NCI-H2081 treated with DMSO at 0.1 percent for 48 hours (cell line): ENCODE measurements around the gene RAN.
"Not testable (repeated sequence)": the region's sequence is repeated elsewhere in the genome, so short reads cannot be mapped to it uniquely, and the experiment has no call there.

Experiments
- DNase-seq: peaks from one replicate; lab custom pipeline; 2025; lab: John Stamatoyannopoulos, UW

Gene RAN

DNA sequence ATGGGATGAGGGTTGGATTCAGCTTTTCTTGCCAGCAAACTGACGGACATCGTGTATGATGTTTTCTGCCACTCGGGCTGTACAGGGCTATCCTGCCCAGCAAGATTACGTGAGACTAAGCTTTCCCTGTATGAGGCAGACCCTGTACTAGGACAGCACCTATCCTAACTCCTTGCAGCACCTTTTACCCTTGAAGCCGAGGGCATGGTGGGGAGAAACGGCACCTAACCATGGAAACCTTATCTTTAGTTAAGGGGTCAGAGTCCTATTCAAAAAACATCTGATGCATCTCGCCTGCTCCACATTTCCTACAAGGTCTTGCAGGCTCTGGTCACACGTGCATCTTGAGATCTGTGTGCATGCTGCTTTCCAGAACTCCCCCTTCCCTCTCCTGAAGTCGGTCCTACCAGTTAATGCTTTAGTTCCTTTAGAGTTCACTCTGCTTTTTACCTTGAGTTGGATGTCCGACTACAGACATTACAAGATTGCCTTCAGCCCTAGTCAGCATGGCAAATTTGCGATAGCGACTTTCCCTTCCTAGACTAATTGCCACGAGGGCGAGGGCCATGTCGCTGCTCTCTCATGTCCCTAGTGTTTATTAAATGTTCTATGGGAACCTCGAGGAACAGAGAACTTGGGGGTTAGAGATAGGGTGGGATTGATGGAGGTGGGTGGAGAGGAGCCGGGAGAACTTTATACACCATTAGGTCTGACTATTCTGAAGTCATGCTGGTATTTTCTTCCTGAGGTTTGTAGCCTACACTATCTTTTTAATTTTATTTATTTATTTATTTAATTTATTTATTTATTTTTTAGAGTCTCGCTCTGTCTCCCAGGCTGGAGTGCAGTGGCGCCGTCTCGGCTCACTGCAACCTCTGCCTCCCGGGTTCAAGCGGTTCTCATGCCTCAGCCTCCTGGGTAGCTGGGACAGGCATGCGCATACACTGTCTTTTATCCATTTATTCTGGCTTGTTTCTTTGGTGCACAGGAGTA lies 6.6 kb downstream of the RAN start:
- DNase-seq, result no peak

DNA sequence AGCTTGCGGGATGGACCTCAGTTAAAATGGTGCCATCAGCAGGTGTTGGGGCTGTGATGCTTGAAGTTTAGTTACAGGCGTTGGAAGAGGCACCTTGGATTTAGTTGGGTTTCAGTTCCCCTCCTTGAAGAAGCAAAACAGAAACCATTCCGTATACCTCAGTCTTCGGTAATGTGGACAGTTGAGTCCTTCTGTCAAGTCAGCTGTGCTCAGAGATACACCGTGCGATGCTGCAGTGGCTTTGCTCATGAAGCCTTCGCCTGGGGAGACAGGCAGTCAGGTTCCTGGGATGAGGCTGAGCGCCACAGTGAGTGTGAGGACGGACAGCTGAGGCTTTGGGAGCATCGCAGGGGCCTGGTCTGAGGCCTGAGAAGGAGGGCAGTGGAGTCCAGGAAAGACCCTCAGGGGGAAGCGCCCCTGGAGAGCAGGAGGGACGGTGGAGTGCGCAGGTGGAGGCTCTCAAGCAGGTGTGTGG lies 7.4 kb downstream of the RAN start:
- DNase-seq, result no peak

GRCh38 chr12:130879781-130880389 lies 8.0 kb downstream of the RAN start:
- no peak for DNase-seq

- no peak for DNase-seq
These were observed 8.6 kb downstream of the RAN start for GRCh38 chr12:130880411-130880885.

DNA sequence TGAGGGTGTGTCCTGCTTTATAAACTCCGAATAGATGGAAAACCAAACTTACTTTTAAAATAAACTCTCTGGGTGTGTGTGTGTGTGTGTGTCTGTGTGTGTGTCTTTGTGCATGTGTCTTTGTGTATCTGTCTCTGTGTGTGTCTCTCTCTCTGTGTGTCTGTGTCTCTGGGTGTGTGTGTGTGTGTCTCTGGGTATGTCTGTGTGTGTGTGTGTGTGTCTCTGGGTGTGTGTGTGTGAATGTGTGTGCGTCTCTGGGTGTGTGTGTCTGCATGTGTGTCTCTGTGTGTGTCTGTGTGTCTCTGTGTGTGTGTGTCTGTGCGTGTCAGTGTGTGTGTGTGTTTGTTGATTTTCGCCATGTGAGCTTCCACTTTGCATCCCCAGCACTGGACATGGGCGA lies 9.2 kb downstream of the RAN start:
- DNase-seq, result no peak

DNA sequence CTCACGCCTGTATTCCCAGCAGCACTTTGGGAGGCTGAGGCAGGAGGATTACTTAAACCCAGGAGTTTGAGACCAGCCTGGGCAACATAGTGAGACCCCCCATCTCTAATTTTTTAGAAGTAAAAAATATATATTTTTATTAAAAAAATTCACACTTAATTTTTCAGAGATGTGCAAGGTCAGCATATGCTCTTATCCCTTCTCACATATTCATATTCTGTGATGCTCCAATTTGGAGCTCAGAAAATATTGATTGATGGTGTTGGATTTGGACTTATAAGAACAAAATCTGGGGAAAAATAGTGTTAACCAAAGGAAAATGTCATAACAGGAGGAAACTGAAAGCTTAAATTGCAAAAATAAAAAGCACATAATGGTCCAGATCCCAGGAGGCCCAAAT lies 9.7 kb downstream of the RAN start:
- DNase-seq, result no peak

DNA sequence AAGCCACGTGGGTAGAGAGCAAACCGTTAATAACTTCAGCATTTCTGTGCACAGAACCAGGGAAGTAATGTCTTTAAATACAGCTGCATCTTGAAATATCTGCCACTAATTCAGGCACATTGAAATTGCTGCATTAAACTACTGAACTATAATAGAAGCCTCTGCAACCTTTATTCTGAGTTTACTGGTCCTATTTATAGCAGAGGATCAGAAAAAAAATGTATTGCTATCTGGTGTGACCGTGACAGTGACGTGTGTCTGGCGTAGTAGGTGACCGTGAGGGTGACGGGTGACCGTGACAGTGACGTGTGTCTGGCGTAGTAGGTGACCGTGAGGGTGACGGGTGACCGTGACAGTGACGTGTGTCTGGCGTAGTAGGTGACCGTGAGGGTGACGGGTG lies 15.3 kb downstream of the RAN start:
- DNase-seq, result not testable (repeated sequence)

- no peak for DNase-seq
These were observed 32.2 kb downstream of the RAN start for GRCh38 chr12:130904064-130904463.

DNA sequence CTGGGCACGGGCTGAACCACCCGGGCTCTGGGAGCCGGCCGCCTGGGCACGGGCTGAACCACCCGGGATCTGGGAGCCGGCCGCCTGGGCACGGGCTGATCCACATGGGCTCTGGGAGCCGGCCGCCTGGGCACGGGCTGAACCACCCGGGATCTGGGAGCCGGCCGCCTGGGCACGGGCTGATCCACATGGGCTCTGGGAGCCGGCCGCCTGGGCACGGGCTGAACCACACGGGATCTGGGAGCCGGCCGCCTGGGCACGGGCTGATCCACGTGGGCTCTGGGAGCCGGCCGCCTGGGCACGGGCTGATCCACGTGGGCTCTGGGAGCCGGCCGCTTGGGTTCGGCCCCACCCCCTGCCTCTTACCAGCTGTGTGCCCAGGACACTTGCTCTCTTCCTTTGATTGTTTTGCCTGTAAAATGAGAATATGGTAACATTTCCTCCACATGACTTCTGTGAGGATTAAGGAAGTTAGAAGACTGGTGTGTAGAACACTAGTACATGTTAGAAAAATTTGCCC lies 33.1 kb downstream of the RAN start:
- not testable (repeated sequence) for DNase-seq

- no peak for DNase-seq
These were observed 37.2 kb downstream of the RAN start for GRCh38 chr12:130909111-130909510.

GRCh38 chr12:130911193-130911592 lies 39.3 kb downstream of the RAN start:
- DNase-seq, result no peak

GRCh38 chr12:130911933-130912332 lies 40.1 kb downstream of the RAN start:
- DNase-seq, result no peak

GRCh38 chr12:130916241-130916911 lies 44.5 kb downstream of the RAN start:
- peak; percentile 21 for DNase-seq

GRCh38 chr12:130917607-130918006 lies 45.7 kb downstream of the RAN start:
- no peak for DNase-seq

DNA sequence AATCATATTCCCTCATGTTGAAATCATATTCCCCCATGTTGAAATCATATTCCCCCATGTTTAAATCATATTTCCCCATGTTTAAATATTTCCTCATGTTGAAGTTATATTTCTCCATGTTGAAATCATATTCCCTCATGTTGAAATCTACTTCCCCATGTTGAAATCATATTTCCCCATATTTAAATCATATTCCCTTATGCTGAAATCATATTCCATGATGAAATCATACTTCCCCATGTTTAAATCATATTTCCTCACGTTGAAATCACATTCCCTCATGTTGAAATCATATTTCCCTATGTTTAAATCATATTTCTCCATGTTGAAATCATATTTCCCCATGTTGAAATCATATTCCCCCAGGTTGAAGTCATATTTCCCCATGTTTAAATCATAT lies 47.2 kb downstream of the RAN start:
- no peak for DNase-seq

- DNase-seq, result no peak
These were observed 48.3 kb downstream of the RAN start for GRCh38 chr12:130920119-130920703.

GRCh38 chr12:130920723-130921381 lies 49.0 kb downstream of the RAN start:
- DNase-seq, result no peak

GRCh38 chr12:130922511-130922953 lies 50.7 kb downstream of the RAN start:
- DNase-seq, result no peak

DNA sequence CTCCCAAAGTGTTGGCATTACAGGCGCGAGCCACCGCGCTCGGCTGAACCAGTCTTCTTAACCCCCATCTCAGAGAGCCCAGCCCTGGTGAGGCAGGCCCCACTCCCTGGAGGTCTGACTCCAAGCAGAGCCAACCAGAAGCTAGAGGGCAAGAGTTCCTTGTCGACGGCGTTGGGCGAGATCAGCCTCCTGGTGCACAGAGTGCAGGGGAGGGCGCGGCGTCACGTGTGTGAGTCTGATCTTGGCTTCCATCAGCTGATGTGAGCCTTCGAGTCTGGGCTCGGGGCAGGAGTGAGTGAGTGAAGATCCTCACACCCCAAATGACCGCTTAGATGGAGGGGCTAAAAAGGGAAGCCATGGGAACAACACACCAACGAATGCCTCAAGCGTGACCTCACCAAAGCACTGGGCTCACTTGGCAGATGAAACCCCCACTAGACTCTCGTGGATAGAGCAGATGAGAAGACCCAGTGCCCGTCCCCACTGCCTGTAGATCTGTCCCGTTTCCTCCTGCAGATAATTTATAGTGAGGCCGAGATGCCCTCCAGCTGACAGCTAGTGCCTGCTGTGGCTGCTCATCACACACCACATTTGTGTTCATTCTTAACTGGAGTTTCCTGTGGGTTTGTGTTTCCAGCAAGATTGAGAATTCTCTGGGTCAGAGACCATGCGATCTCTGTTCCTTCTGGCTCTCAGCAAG lies 53.2 kb downstream of the RAN start:
- DNase-seq, result no peak

DNA sequence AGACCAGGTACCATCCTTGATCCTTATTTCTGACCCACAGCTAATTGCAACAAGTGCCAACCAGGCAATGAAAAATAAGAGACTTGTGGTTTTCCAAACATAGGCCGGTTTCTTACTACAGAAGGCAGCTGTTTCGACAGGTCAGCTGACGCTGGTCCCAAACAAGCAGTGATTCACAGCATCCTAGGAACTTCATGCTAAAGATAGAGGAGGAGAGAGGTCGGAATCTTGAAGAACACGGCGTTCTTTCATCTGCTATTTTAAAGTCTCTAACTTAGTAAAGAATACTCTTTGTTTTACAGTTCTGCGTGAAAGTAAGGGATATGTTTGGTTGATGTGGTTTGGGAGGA lies 53.8 kb downstream of the RAN start:
- no peak for DNase-seq
